ENCODE results near the gene LCN1. TPM values are rescaled to one million over a fixed set of nuclear protein-coding genes. Genes with fewer than 3 reads are reported as not detected.

LCN1 gene
- total RNA-seq, 4 donors from 2014 or later = not detected

GRCh38 chr9:135507104-135508035 is 13.9 kb upstream of the LCN1 start:
- no peak overlapping the region for H3K27ac ChIP-seq
- no peak for DNase-seq
- no peak overlapping the region for H3K4me3 ChIP-seq (replicated peaks in 1 of 3)
- no peaks in the 10 kb centered on the region for H3K9me3 ChIP-seq
- TF ChIP-seq, protein P1, sequence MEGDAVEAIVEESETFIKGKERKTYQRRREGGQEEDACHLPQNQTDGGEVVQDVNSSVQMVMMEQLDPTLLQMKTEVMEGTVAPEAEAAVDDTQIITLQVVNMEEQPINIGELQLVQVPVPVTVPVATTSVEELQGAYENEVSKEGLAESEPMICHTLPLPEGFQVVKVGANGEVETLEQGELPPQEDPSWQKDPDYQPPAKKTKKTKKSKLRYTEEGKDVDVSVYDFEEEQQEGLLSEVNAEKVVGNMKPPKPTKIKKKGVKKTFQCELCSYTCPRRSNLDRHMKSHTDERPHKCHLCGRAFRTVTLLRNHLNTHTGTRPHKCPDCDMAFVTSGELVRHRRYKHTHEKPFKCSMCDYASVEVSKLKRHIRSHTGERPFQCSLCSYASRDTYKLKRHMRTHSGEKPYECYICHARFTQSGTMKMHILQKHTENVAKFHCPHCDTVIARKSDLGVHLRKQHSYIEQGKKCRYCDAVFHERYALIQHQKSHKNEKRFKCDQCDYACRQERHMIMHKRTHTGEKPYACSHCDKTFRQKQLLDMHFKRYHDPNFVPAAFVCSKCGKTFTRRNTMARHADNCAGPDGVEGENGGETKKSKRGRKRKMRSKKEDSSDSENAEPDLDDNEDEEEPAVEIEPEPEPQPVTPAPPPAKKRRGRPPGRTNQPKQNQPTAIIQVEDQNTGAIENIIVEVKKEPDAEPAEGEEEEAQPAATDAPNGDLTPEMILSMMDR (IDR thresholded peaks at IDR 0.05) = no peak
- no peak for TF ChIP-seq POLR2A (IDR thresholded peaks at IDR 0.05)
- peaks cover under 1 to 2% of the 10 kb centered on the region in 2 donors for H3K4me1 ChIP-seq
- intact Hi-C loops (cut with DNase I) = no loop called here
- peaks cover 15% of the 10 kb centered on the region in 2 donors for H3K36me3 ChIP-seq
- WGBS, 2 donors = 77 to 87% methylated on average over 17 to 23 of the region's 23 CpGs
- H3K27me3 ChIP-seq = no peaks in the 10 kb centered on the region

DNA sequence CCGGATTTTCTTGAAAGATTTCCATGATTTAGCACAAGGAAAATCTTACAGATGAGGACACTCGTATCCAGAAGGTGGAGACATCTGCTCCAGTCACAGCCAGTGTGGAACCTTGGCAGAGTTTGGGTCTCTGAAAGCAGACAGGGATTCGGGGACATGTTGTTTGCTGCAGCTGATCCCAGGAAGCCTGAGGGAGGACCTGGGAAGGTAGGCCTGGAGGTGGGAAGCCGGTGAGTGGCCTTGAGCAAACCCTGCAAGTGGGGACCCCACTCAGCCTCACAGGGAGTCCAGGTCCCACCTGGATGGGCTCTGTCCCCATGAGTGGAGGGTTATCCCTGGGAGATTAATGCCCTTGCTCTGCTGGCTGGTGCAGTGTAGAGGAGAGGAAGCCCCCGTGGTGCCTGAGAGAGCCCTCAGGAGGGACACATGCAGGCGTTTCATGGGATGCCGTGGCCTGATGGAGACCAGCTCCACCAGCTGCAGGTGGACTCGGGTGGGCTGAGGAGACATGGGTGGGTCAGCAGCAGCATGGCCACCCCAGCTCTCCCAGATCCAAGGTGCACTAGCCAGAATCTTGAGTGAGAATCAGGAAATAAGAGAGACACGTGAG is 12.9 kb upstream of the LCN1 start:
- TF ChIP-seq POLR2A (IDR thresholded peaks at IDR 0.05) = no peak
- TF ChIP-seq, protein P1 (IDR thresholded peaks at IDR 0.05) = no peak
- 81 to 92% methylated on average over 6 to 9 of the region's 9 CpGs for WGBS, 2 donors
- Histone ChIP-seq H3K27me3 (no peaks in the 10 kb centered on the region), H3K9me3 (no peaks in the 10 kb centered on the region), H3K4me3 (replicated peaks in 1 of 3) (no peak overlapping the region), H3K36me3 (peaks cover 13 to 15% of the 10 kb centered on the region in 2 donors), H3K4me1 (no peaks in the 10 kb centered on the region), H3K27ac (no peak overlapping the region)
- intact Hi-C loops (cut with DNase I) = no loop called here
- no peak for DNase-seq

- TF ChIP-seq, protein P1 (IDR thresholded peaks at IDR 0.05) = no peak
- no peak for TF ChIP-seq POLR2A (IDR thresholded peaks at IDR 0.05)
- no peak for DNase-seq
- no peak overlapping the region for H3K27ac ChIP-seq
- H3K36me3 ChIP-seq = peaks cover 2 to 6% of the 10 kb centered on the region in 2 donors
- H3K9me3 ChIP-seq = no peaks in the 10 kb centered on the region
- H3K27me3 ChIP-seq = no peaks in the 10 kb centered on the region
- 84 to 92% methylated on average over 2 of the region's 2 CpGs for WGBS, 2 donors
- no peaks in the 10 kb centered on the region for H3K4me1 ChIP-seq
- intact Hi-C loops (cut with DNase I) = no loop called here
- H3K4me3 ChIP-seq (replicated peaks in 1 of 3) = no peak overlapping the region
Measured at GRCh38 chr9:135509458-135509857, 11.8 kb upstream of the LCN1 start.

- H3K36me3 ChIP-seq = no peaks in the 10 kb centered on the region
- no peaks in the 10 kb centered on the region for H3K27me3 ChIP-seq
- no peak overlapping the region for H3K27ac ChIP-seq
- no peaks in the 10 kb centered on the region for H3K9me3 ChIP-seq
- no peak for DNase-seq
- no peak overlapping the region for H3K4me3 ChIP-seq (replicated peaks in 1 of 3)
- no peaks in the 10 kb centered on the region for H3K4me1 ChIP-seq
- WGBS, 2 donors = 72 to 76% methylated on average over 10 of the region's 10 CpGs
- no peak for TF ChIP-seq POLR2A (IDR thresholded peaks at IDR 0.05)
- TF ChIP-seq, protein P1 (IDR thresholded peaks at IDR 0.05) = no peak
- intact Hi-C loops (cut with DNase I) = no loop called here
Measured at GRCh38 chr9:135512241-135512603, 9.0 kb upstream of the LCN1 start.

DNA sequence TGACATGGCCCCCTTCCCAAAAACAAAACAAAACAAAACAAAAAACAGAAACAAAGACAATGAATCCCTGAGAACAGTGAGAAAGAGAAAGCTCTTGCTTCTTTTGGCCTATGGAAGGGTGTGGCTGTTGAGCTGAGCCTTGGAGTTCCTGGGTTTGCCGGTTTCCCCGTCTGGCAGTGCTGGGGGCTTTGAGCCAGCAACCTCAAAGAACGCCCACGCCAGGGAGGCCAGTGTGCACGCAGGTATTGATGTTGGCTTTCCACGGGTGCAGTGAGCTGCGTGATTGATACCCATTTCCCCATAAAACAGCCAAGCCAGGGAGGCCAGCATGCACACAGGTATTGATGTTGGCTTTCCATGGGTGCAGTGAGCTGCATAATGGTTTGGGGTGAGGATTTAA is 8.3 kb upstream of the LCN1 start:
- 61 to 65% methylated on average over 7 of the region's 7 CpGs for WGBS, 2 donors
- Histone ChIP-seq H3K27ac (no peak overlapping the region), H3K9me3 (no peaks in the 10 kb centered on the region), H3K4me3 (replicated peaks in 1 of 3) (no peak overlapping the region), H3K36me3 (no peaks in the 10 kb centered on the region), H3K4me1 (no peaks in the 10 kb centered on the region), H3K27me3 (no peaks in the 10 kb centered on the region)
- intact Hi-C loops (cut with DNase I) = no loop called here
- TF ChIP-seq POLR2A (IDR thresholded peaks at IDR 0.05) = no peak
- TF ChIP-seq, protein P1 (IDR thresholded peaks at IDR 0.05) = no peak
- no peak for DNase-seq

Measured in thyroid gland (tissue), 4 donors.